PC-9 (cell line): ENCODE data around the gene CST4.

Experiments used
- CTCF ChIP-seq: fragments of 200-600 bp; sonication (generic); conservative IDR thresholded peaks from 2 replicates; pipeline ENCODE4 v1.6.1; 2017; ENCODE audit warnings: mixed run types, antibody characterized with exemption, mild to moderate bottlenecking, moderate library complexity
- EZH2 ChIP-seq: fragments of 200-600 bp; sonication (generic); IDR thresholded peaks from 2 replicates; pipeline ENCODE4 v1.8.0; 2017; ENCODE audit warnings: antibody characterized with exemption, low read depth

- no peak for TF ChIP-seq CTCF
- no peak for TF ChIP-seq EZH2
These were observed 18.5 kb downstream of the CST4 start for GRCh38 chr20:23670361-23670760.
